ENCODE results near the gene ANKRD53. TPM values are rescaled to one million over a fixed set of nuclear protein-coding genes. Genes with fewer than 3 reads are reported as not detected.
A peak's percentile ranks its signal among the peaks of the same experiment; 100 is the strongest.

The ANKRD53 gene
- total RNA-seq, 1 experiment from 2014 or later: not detected

- H3K4me3 ChIP-seq (replicated peaks in 1 of 2; ENCODE audit: low read depth in 1 of 2, low read length in 2 of 2): no peak overlapping the region
- no peak overlapping the region for H3K9ac ChIP-seq (ENCODE audit: low read length)
- ATAC-seq: peak; percentile 99
- ChIA-PET POLR2A (interaction anchor here (1.0 kb wide), 1 partner anchor 21 kb away, joined by 4 read pairs; no protein-coding TSS in a partner anchor), CTCF (interaction anchor here (0.6 to 1.2 kb wide), 8 partner anchors 12 to 681 kb away, joined by 3 to 7 read pairs (median 3); no protein-coding TSS in a partner anchor), RAD21 (ENCODE audit: low non-redundant PET in 1 of 2, low total read pairs in 2 of 2, uncharacterized antibody in 2 of 2, unreplicated experiment in 2 of 2) (no interaction called here)
- no peaks in the 10 kb centered on the region for H3K9me2 ChIP-seq (ENCODE audit: insufficient read depth)
- H3K27ac ChIP-seq (ENCODE audit: low read depth, low read length): no peak overlapping the region
- no peak for TF ChIP-seq REST (IDR thresholded peaks at IDR 0.05; ENCODE audit: low read depth)
- peak; percentile 65 for TF ChIP-seq RAD21 (IDR thresholded peaks at IDR 0.05; ENCODE audit: low read depth)
- TF ChIP-seq MAX (IDR thresholded peaks at IDR 0.05): peak; percentile 87
- no peak for TF ChIP-seq EZH2phosphoT487 (IDR thresholded peaks at IDR 0.05; ENCODE audit: borderline replicate concordance)
- TF ChIP-seq CTCF (IDR thresholded peaks at IDR 0.05 in 2 of 3, conservative IDR thresholded peaks at IDR 0.05 in 1 of 3; ENCODE audit: borderline replicate concordance in 1 of 3, insufficient read depth in 1 of 3, low read depth in 2 of 3, low read length in 2 of 3): peak; percentile 62 to 91 (median 90)
- peak; percentile 96 for TF ChIP-seq TCF7L2 (IDR thresholded peaks at IDR 0.05; ENCODE audit: borderline replicate concordance, extremely low read depth, insufficient read depth, insufficient read length)
- H3K79me2 ChIP-seq (ENCODE audit: insufficient read depth, low read length): no peaks in the 10 kb centered on the region
- 0 out of 2 replicates have a peak overlapping the region, but pooled peaks have one; percentile 23 for H3K4me2 ChIP-seq (ENCODE audit: low read length)
- H3K36me3 ChIP-seq (ENCODE audit: control insufficient read depth in 1 of 2, insufficient read depth in 2 of 2, low read length in 2 of 2): peaks cover 13 to 17% of the 10 kb centered on the region in 2 experiments; a peak in 3 of 4 replicates
- intact Hi-C loops (cut with micrococcal nuclease): no loop called here
- no peaks in the 10 kb centered on the region for H3K27me3 ChIP-seq (ENCODE audit: insufficient read depth, low read length)
- H2AFZ ChIP-seq (ENCODE audit: low read depth, low read length, poor library complexity, severe bottlenecking): no peak overlapping the region
- no TSS peak for BruUV-seq (replicated peaks)
- H4K20me1 ChIP-seq (ENCODE audit: insufficient read depth): no peaks in the 10 kb centered on the region
- H3K9me3 ChIP-seq (ENCODE audit: control insufficient read depth in 1 of 2, insufficient read depth in 1 of 2, low read depth in 1 of 2, low read length in 2 of 2): no peaks in the 10 kb centered on the region
- peaks cover 2 to 9% of the 10 kb centered on the region in 2 experiments; a peak in 2 of 4 replicates for H3K4me1 ChIP-seq (ENCODE audit: control insufficient read depth in 1 of 2, insufficient read depth in 2 of 2, low read length in 2 of 2)
- DNase-seq (ENCODE audit: low read depth, low spot score): peak; percentile 27
Measured at GRCh38 chr2:70984576-70985282, 6.3 kb downstream of the ANKRD53 start.

Measured in HCT116 (cell line).